H1 (cell line): ENCODE results near the gene EXOG. TPM values are rescaled to one million over a fixed set of nuclear protein-coding genes. Genes with fewer than 3 reads are reported as not detected.

ENCODE experiments used
- CTCF ChIA-PET: fragments of 300-600 bp; sonication (Branson Sonifier 250); formaldehyde crosslinking; loops from one replicate; lab custom pipeline; 2021; ENCODE audit not compliant: partially characterized antibody; lab: Charles Lee
- POLR2A ChIA-PET: fragments of 300-600 bp; sonication (Branson Sonifier 250); formaldehyde crosslinking; loops from one replicate; lab custom pipeline; 2021; ENCODE audit warnings: inconsistent platforms; ENCODE audit not compliant: partially characterized antibody; lab: Charles Lee
- DNase-seq, 2 experiments: peaks; one replicate each; pipeline versions ENCODE4 v3.0.0 to v3.0.0-alpha.2; 2010 to 2022; ENCODE audit warnings: low spot score in 2 of 2, low read depth in 1 of 2, mixed read lengths in 1 of 2
- FAIRE-seq: peaks from 2 replicates; lab custom pipeline; 2011; peaks lifted over from hg19 to GRCh38; lab: Jason Lieb, UNC
- H2AFZ ChIP-seq: 2 replicates; pipeline ENCODE4 v1.8.1; 2012; ENCODE audit warnings: low read length, inconsistent platforms
- H2AK5ac ChIP-seq: 2 replicates; pipeline ENCODE4 v1.6.1; 2013; ENCODE audit warnings: low read depth, low read length
- H2BK120ac ChIP-seq: replicated peaks from 2 replicates; pipeline ENCODE3; 2013; ENCODE audit warnings: low read depth, low read length, inconsistent platforms
- H2BK12ac ChIP-seq: 2 replicates; pipeline ENCODE4 v1.6.1; 2013; ENCODE audit warnings: low read depth, low read length
- H2BK15ac ChIP-seq: 2 replicates; pipeline ENCODE4 v1.6.1; 2013; ENCODE audit warnings: low read length
- H2BK20ac ChIP-seq: 2 replicates; pipeline ENCODE4 v1.6.1; 2013; ENCODE audit warnings: low read length
- H2BK5ac ChIP-seq: 2 replicates; pipeline ENCODE4 v1.6.1; 2013; ENCODE audit warnings: low read depth, low read length
- H3K14ac ChIP-seq: 2 replicates; pipeline ENCODE4 v1.6.1; 2013; ENCODE audit warnings: inconsistent platforms; ENCODE audit not compliant: insufficient read length
- H3K18ac ChIP-seq: 2 replicates; pipeline ENCODE4 v1.6.1; 2013; ENCODE audit warnings: low read length; ENCODE audit errors: extremely low read depth
- H3K23ac ChIP-seq: 2 replicates; pipeline ENCODE4 v1.6.1; 2013; ENCODE audit warnings: inconsistent platforms; ENCODE audit not compliant: insufficient read length
- H3K23me2 ChIP-seq: 2 replicates; pipeline ENCODE4 v1.6.1; 2013; ENCODE audit warnings: low read depth, low read length
- H3K27ac ChIP-seq: 2 replicates; pipeline ENCODE4 v1.6.1; 2011; ENCODE audit warnings: low read depth, low read length, inconsistent platforms
- H3K27me3 ChIP-seq, 4 experiments: replicated peaks in 1 of 4; 1 replicate in 1 of 4; 2 replicates in 3 of 4; pipeline versions ENCODE4 v1.6.1 to v1.8.1; 2011 to 2013; ENCODE audit warnings: low read length in 3 of 4, mild to moderate bottlenecking in 3 of 4, inconsistent platforms in 2 of 4, mixed read lengths in 2 of 4, moderate library complexity in 1 of 4; ENCODE audit not compliant: control insufficient read depth in 3 of 4, insufficient read depth in 3 of 4; ENCODE audit errors: extremely low read depth in 1 of 4
- H3K36me3 ChIP-seq, 4 experiments: 2 replicates each; pipeline versions ENCODE4 v1.6.1 to v1.8.1; 2011 to 2013; ENCODE audit warnings: mild to moderate bottlenecking in 4 of 4, low read length in 3 of 4, moderate library complexity in 2 of 4, control low read depth in 1 of 4, inconsistent platforms in 1 of 4; ENCODE audit not compliant: insufficient read depth in 4 of 4, control insufficient read depth in 2 of 4
- H3K4ac ChIP-seq: replicated peaks from 2 replicates; pipeline ENCODE3; 2013; ENCODE audit warnings: low read length, low read depth, mixed read lengths, inconsistent platforms; ENCODE audit not compliant: insufficient read length
- H3K4me1 ChIP-seq, 4 experiments: replicated peaks in 1 of 4; 1 replicate in 1 of 4; 2 replicates in 3 of 4; pipeline versions ENCODE4 v1.6.1 to v1.8.1; 2011 to 2013; ENCODE audit warnings: low read length in 3 of 4, inconsistent platforms in 2 of 4, mixed read lengths in 1 of 4; ENCODE audit not compliant: insufficient read depth in 4 of 4, control insufficient read depth in 3 of 4
- H3K4me2 ChIP-seq, 2 experiments: 2 replicates each; pipeline versions ENCODE4 v1.6.1 to v1.8.1; 2011 to 2013; ENCODE audit warnings: low read depth in 2 of 2, low read length in 2 of 2, control low read depth in 1 of 2, inconsistent platforms in 1 of 2, mild to moderate bottlenecking in 1 of 2; ENCODE audit not compliant: insufficient read depth in 1 of 2
- H3K4me3 ChIP-seq, 4 experiments: fragments of 200-600, 300-600 bp in 1 of 4; sonication (generic), shearing (Covaris generic), sonication (Bioruptor Twin) in 1 of 4; 2 replicates each; pipeline versions ENCODE4 v1.5.1 to v1.8.1; 2011 to 2016; ENCODE audit warnings: low read length in 4 of 4, low read depth in 3 of 4, control low read depth in 2 of 4, inconsistent platforms in 2 of 4, mild to moderate bottlenecking in 2 of 4, mixed read lengths in 1 of 4, moderate library complexity in 1 of 4; ENCODE audit not compliant: insufficient read depth in 2 of 4; ENCODE audit errors: extremely low read depth in 1 of 4
- H3K56ac ChIP-seq: replicated peaks from 2 replicates; pipeline ENCODE3; 2013; ENCODE audit warnings: low read depth, mild to moderate bottlenecking, mixed read lengths, low read length, inconsistent platforms; ENCODE audit not compliant: insufficient read length
- H3K79me1 ChIP-seq: 2 replicates; pipeline ENCODE4 v1.6.1; 2013; ENCODE audit warnings: low read depth, low read length, control low read depth
- H3K79me2 ChIP-seq, 2 experiments: 2 replicates each; pipeline versions ENCODE4 v1.6.1 to v1.8.1; 2012 to 2013; ENCODE audit warnings: low read length in 2 of 2, mild to moderate bottlenecking in 2 of 2, inconsistent platforms in 1 of 2; ENCODE audit not compliant: insufficient read depth in 2 of 2, control insufficient read depth in 1 of 2
- H3K9ac ChIP-seq, 4 experiments: replicated peaks in 1 of 4; 1 replicate in 1 of 4; 2 replicates in 3 of 4; pipeline versions ENCODE4 v1.6.1 to v1.8.1; 2011 to 2013; ENCODE audit warnings: low read depth in 3 of 4, low read length in 3 of 4, control low read depth in 2 of 4, mild to moderate bottlenecking in 2 of 4, moderate library complexity in 2 of 4, inconsistent platforms in 1 of 4; ENCODE audit errors: extremely low read depth in 1 of 4
- H3K9me3 ChIP-seq, 2 experiments: 2 replicates each; pipeline versions ENCODE4 v1.6.1 to v1.8.1; 2012 to 2013; ENCODE audit warnings: mild to moderate bottlenecking in 2 of 2, moderate library complexity in 2 of 2, control low read depth in 1 of 2, inconsistent platforms in 1 of 2, low read depth in 1 of 2, low read length in 1 of 2, mixed read lengths in 1 of 2; ENCODE audit not compliant: insufficient read depth in 2 of 2
- H4K20me1 ChIP-seq, 2 experiments: replicated peaks in 1 of 2; 2 replicates each; pipeline versions ENCODE3 to v1.8.1; 2011 to 2013; ENCODE audit warnings: inconsistent platforms in 2 of 2, low read length in 2 of 2, mild to moderate bottlenecking in 1 of 2; ENCODE audit not compliant: insufficient read depth in 2 of 2, control insufficient read depth in 1 of 2
- H4K5ac ChIP-seq: 2 replicates; pipeline ENCODE4 v1.6.1; 2013; ENCODE audit warnings: low read length, low read depth, mixed read lengths, inconsistent platforms; ENCODE audit not compliant: insufficient read length
- H4K8ac ChIP-seq: 2 replicates; pipeline ENCODE4 v1.8.0; 2013; ENCODE audit warnings: mild to moderate bottlenecking, moderate library complexity, low read length, inconsistent platforms; ENCODE audit not compliant: insufficient read depth; ENCODE audit errors: extremely low read depth
- H4K91ac ChIP-seq: replicated peaks from 2 replicates; pipeline ENCODE3; 2013; ENCODE audit warnings: low read length, mixed read lengths, inconsistent platforms; ENCODE audit not compliant: insufficient read length
- ATF2 ChIP-seq: IDR thresholded peaks from 2 replicates; pipeline ENCODE4 v1.6.1; 2012; ENCODE audit warnings: low read length, inconsistent platforms
- CEBPB ChIP-seq: IDR thresholded peaks from 2 replicates; pipeline ENCODE4 v1.6.1; 2012; ENCODE audit warnings: low read depth, low read length
- KDM1A ChIP-seq: fragments of 200-600, 300-600 bp; sonication (generic); IDR thresholded peaks from 2 replicates; pipeline ENCODE4 v1.7.1; 2016; ENCODE audit warnings: mild to moderate bottlenecking, low read length, borderline replicate concordance
- NANOG ChIP-seq: IDR thresholded peaks from 2 replicates; pipeline ENCODE4 v1.6.1; 2011; ENCODE audit warnings: low read length, low read depth, mild to moderate bottlenecking, inconsistent platforms; ENCODE audit not compliant: insufficient read depth, poor library complexity, severe bottlenecking
- SIRT6 ChIP-seq: IDR thresholded peaks from one replicate; pipeline ENCODE4 v1.7.1; 2012; ENCODE audit warnings: low read length, inconsistent platforms
- SUZ12 ChIP-seq: fragments of 200-600 bp; sonication (generic); IDR thresholded peaks from 2 replicates; pipeline ENCODE4 v1.6.1; 2012; ENCODE audit warnings: mild to moderate bottlenecking, inconsistent platforms, low read length, moderate library complexity, mixed read lengths
- TEAD4 ChIP-seq: IDR thresholded peaks from 2 replicates; pipeline ENCODE4 v1.6.1; 2012; ENCODE audit warnings: low read depth, low read length, inconsistent platforms, mixed read lengths
- WGBS, 2 experiments: shearing (Covaris generic) in 1 of 2; methylation state at CpG; one replicate each; pipeline versions ENCODE4 v1.1.6 to v1.1.7; 2013 to 2015; ENCODE audit warnings: low lambda C conversion rate in 2 of 2, mixed read lengths in 2 of 2, inconsistent platforms in 1 of 2, low coverage in 1 of 2, missing lambda C conversion rate in 1 of 2; ENCODE audit not compliant: insufficient replicate concordance in 2 of 2, insufficient coverage in 1 of 2, insufficient read length in 1 of 2; ENCODE audit errors: extremely low coverage in 1 of 2, missing lambda C conversion rate in 1 of 2; 5-methylcytosine and 5-hydroxymethylcytosine counted together
- polyA plus RNA-seq, 7 experiments: library from polyadenylated mRNA; depleted of rRNA in 3 of 7; stranded (reverse) in 5 of 7; unstranded in 2 of 7; fragments of >200 nt in 5 of 7; fragments of 200-250 nt in 2 of 7; gene quantifications; 1 replicate in 5 of 7; 2 replicates in 1 of 7; 4 replicates in 1 of 7; pipeline versions ENCODE4 v1.2.1 to v1.2.3, GENCODE V29; 2011 to 2013; ENCODE audit warnings: missing spikeins in 2 of 7, mixed read lengths in 2 of 7
- total RNA-seq: library from RNA; stranded (reverse); fragmentation: NEBNext Ultra II Directional; extraction: Animal tissue kit (Norgen Biotek cat#: 25700); gene quantifications from 2 replicates; pipeline ENCODE4 v1.2.1, GENCODE V29; 2021

The EXOG gene
- total and polyA plus RNA-seq, 2 of the 8 experiments (the other 6 are each of a cell fraction or from before 2014, with no cell fraction given), result 7.2 to 12.9 TPM

- Histone ChIP-seq H2BK12ac (no peak overlapping the region), H4K8ac (no peak overlapping the region), H3K4me1 (peaks cover 0 to 5% (median 1%) of the 10 kb centered on the region in 4 experiments; a peak in 1 of 7 replicates), H3K27me3 (no peaks in the 10 kb centered on the region), H2AK5ac (no peak overlapping the region), H3K27ac (no peak overlapping the region), H3K4me2 (no peak overlapping the region), H4K91ac (no peak overlapping the region), H3K9me3 (peaks cover 0 to 5% of the 10 kb centered on the region in 2 experiments; a peak in 1 of 4 replicates), H3K23me2 (no peaks in the 10 kb centered on the region), H3K36me3 (peaks cover 0 to 3% (median 0%) of the 10 kb centered on the region in 4 experiments; a peak in 2 of 8 replicates), H3K9ac (no peak overlapping the region), H2BK15ac (no peak overlapping the region), H3K79me2 (no peaks in the 10 kb centered on the region), H3K14ac (no peak overlapping the region), H4K20me1 (no peaks in the 10 kb centered on the region), H2BK5ac (no peak overlapping the region), H3K79me1 (no peaks in the 10 kb centered on the region), H2BK120ac (no peak overlapping the region), H3K23ac (no peak overlapping the region), H3K18ac (no peak overlapping the region), H3K56ac (no peak overlapping the region), H2BK20ac (no peak overlapping the region), H3K4ac (no peak overlapping the region), H2AFZ (no peak overlapping the region), H4K5ac (no peak overlapping the region), H3K4me3 (no peak overlapping the region)
- TF ChIP-seq SUZ12, result no peak
- TF ChIP-seq CEBPB, result no peak
- TF ChIP-seq TEAD4, result no peak
- no peak for TF ChIP-seq NANOG
- TF ChIP-seq KDM1A, result no peak
- TF ChIP-seq SIRT6, result no peak
- TF ChIP-seq ATF2, result no peak
- CTCF ChIA-PET, result interaction anchor here (1.0 to 1.1 kb wide), 2 partner anchors 8 to 28 kb away, joined by 3 read pairs; no protein-coding TSS in a partner anchor
- POLR2A ChIA-PET, result no interaction called here
- DNase-seq (no peak), FAIRE-seq (no peak)
- 87% methylated on average over 7 of the region's 7 CpGs; no CpG with 5 or more reads in 1 of the 2 experiments for WGBS, 2 experiments
Observed at GRCh38 chr3:38549486-38549885, 53.3 kb downstream of the EXOG start.
